Measurements from ENCODE around the gene RCCD1.

Gene RCCD1

GRCh38 chr15:90968434-90968833 is 13.8 kb downstream of the RCCD1 start:
- no peak for DNase-seq (ENCODE audit: low read depth)

- no peak for DNase-seq (ENCODE audit: low read depth)
These were observed 15.6 kb downstream of the RCCD1 start for GRCh38 chr15:90970274-90970673.

- no peak for DNase-seq (ENCODE audit: low read depth)
These were observed 17.4 kb downstream of the RCCD1 start for GRCh38 chr15:90972133-90972532.

- DNase-seq (ENCODE audit: low read depth), result no peak
These were observed 19.5 kb downstream of the RCCD1 start for GRCh38 chr15:90974216-90974615.

- no peak for DNase-seq (ENCODE audit: low read depth)
These were observed 24.9 kb downstream of the RCCD1 start for GRCh38 chr15:90979582-90979981.

GRCh38 chr15:90981681-90982080 is 27.0 kb downstream of the RCCD1 start:
- DNase-seq (ENCODE audit: low read depth), result no peak

- DNase-seq (ENCODE audit: low read depth), result no peak
These were observed 27.5 kb downstream of the RCCD1 start for GRCh38 chr15:90982135-90982534.

- no peak for DNase-seq (ENCODE audit: low read depth)
These were observed 32.3 kb downstream of the RCCD1 start for GRCh38 chr15:90986790-90987507.

GRCh38 chr15:90987561-90988141 is 33.0 kb downstream of the RCCD1 start:
- no peak for DNase-seq (ENCODE audit: low read depth)

- DNase-seq (ENCODE audit: low read depth), result no peak
These were observed 33.6 kb downstream of the RCCD1 start for GRCh38 chr15:90988296-90988695.

- DNase-seq (ENCODE audit: low read depth), result no peak
These were observed 34.5 kb downstream of the RCCD1 start for GRCh38 chr15:90989040-90989768.

- DNase-seq (ENCODE audit: low read depth), result no peak
These were observed 35.8 kb downstream of the RCCD1 start for GRCh38 chr15:90990446-90990845.

GRCh38 chr15:90991587-90992285 is 37.1 kb downstream of the RCCD1 start:
- DNase-seq (ENCODE audit: low read depth), result no peak

- no peak for DNase-seq (ENCODE audit: low read depth)
These were observed 39.4 kb downstream of the RCCD1 start for GRCh38 chr15:90994059-90994416.

GRCh38 chr15:90994417-90995311 is 40.0 kb downstream of the RCCD1 start, which contains the start of gene PRC1:
TSS of gene PRC1 (minus strand) at chr15:90994535. CDS start at chr15:90994417, 118 bp downstream.
- peak; percentile 94 for DNase-seq (ENCODE audit: low read depth)

- DNase-seq (ENCODE audit: low read depth), result no peak
These were observed 44.1 kb downstream of the RCCD1 start for GRCh38 chr15:90998737-90999136.

- DNase-seq (ENCODE audit: low read depth), result no peak
These were observed 46.5 kb downstream of the RCCD1 start for GRCh38 chr15:91001209-91001608.

GRCh38 chr15:91007266-91007665 is 52.6 kb downstream of the RCCD1 start:
- no peak for DNase-seq (ENCODE audit: low read depth)

Data from stromal cell of bone marrow (primary cell).